Activated naive CD8-positive, alpha-beta T cell treated with anti-CD3 and anti-CD28 coated beads for 36 hours (primary cell): Measurements from ENCODE around the gene GMDS. TPM values are rescaled to one million over a fixed set of nuclear protein-coding genes. Genes with fewer than 3 reads are reported as not detected.

Experiments used
- DNase-seq: peaks from one replicate; pipeline ENCODE4 v3.0.0; 2021
- H3K27ac Mint-ChIP-seq: one replicate; pipeline ENCODE4 v1.8.0; 2022; ENCODE audit warnings: mild to moderate bottlenecking, moderate library complexity, mixed read lengths
- H3K27me3 Mint-ChIP-seq: one replicate; pipeline ENCODE4 v1.8.0; 2022; ENCODE audit warnings: mild to moderate bottlenecking, mixed read lengths
- H3K36me3 Mint-ChIP-seq: one replicate; pipeline ENCODE4 v1.8.0; 2021; ENCODE audit warnings: mild to moderate bottlenecking, mixed read lengths
- H3K4me1 Mint-ChIP-seq: one replicate; pipeline ENCODE4 v1.8.0; 2021; ENCODE audit warnings: mixed read lengths
- H3K4me3 Mint-ChIP-seq: one replicate; pipeline ENCODE4 v1.8.0; 2022; ENCODE audit warnings: mild to moderate bottlenecking, moderate library complexity, mixed read lengths
- H3K9me3 Mint-ChIP-seq: one replicate; pipeline ENCODE4 v1.8.0; 2022; ENCODE audit warnings: mixed read lengths
- total RNA-seq, 2 experiments: library from RNA; stranded (reverse); gene quantifications; one replicate each; pipeline ENCODE4 v1.2.3, GENCODE V29; 2021

The GMDS gene
- total RNA-seq, 2 experiments from 2014 or later = 34.7 to 38.5 TPM

- H3K4me1 Mint-ChIP-seq = peaks cover 3% of the 10 kb centered on the region
- H3K27ac Mint-ChIP-seq = no peak overlapping the region
- no peak overlapping the region for H3K4me3 Mint-ChIP-seq
- no peaks in the 10 kb centered on the region for H3K27me3 Mint-ChIP-seq
- no peaks in the 10 kb centered on the region for H3K9me3 Mint-ChIP-seq
- DNase-seq = no peak
- H3K36me3 Mint-ChIP-seq = peaks cover 5% of the 10 kb centered on the region
These were observed 47.4 kb downstream of the GMDS start for GRCh38 chr6:2197984-2198383.

GRCh38 chr6:2197177-2197671 lies 48.2 kb downstream of the GMDS start:
- Mint-ChIP-seq H3K27me3 (no peaks in the 10 kb centered on the region), H3K27ac (no peak overlapping the region), H3K36me3 (peaks cover 11% of the 10 kb centered on the region), H3K9me3 (no peaks in the 10 kb centered on the region), H3K4me1 (peaks cover 3% of the 10 kb centered on the region), H3K4me3 (no peak overlapping the region)
- no peak for DNase-seq

GRCh38 chr6:2196079-2196679 lies 49.2 kb downstream of the GMDS start:
- Mint-ChIP-seq H3K4me1 (peaks cover 3% of the 10 kb centered on the region), H3K36me3 (peaks cover 13% of the 10 kb centered on the region), H3K27ac (no peak overlapping the region), H3K4me3 (no peak overlapping the region), H3K27me3 (no peaks in the 10 kb centered on the region), H3K9me3 (no peaks in the 10 kb centered on the region)
- DNase-seq = no peak

- H3K4me3 Mint-ChIP-seq = no peak overlapping the region
- H3K27ac Mint-ChIP-seq = no peak overlapping the region
- peaks cover 2% of the 10 kb centered on the region for H3K27me3 Mint-ChIP-seq
- no peak for DNase-seq
- H3K9me3 Mint-ChIP-seq = no peaks in the 10 kb centered on the region
- H3K36me3 Mint-ChIP-seq = peaks cover 16% of the 10 kb centered on the region
- H3K4me1 Mint-ChIP-seq = peaks cover 7% of the 10 kb centered on the region
These were observed 50.8 kb downstream of the GMDS start for GRCh38 chr6:2194643-2195042.

GRCh38 chr6:2193931-2194330 lies 51.5 kb downstream of the GMDS start:
- peaks cover 19% of the 10 kb centered on the region for H3K36me3 Mint-ChIP-seq
- peaks cover 11% of the 10 kb centered on the region for H3K4me1 Mint-ChIP-seq
- H3K27me3 Mint-ChIP-seq = peaks cover 6% of the 10 kb centered on the region
- H3K9me3 Mint-ChIP-seq = no peaks in the 10 kb centered on the region
- H3K27ac Mint-ChIP-seq = no peak overlapping the region
- no peak overlapping the region for H3K4me3 Mint-ChIP-seq
- DNase-seq = no peak

GRCh38 chr6:2192976-2193375 lies 52.4 kb downstream of the GMDS start:
- peaks cover 23% of the 10 kb centered on the region for H3K36me3 Mint-ChIP-seq

GRCh38 chr6:2191390-2191740 lies 54.0 kb downstream of the GMDS start:
- peaks cover 25% of the 10 kb centered on the region for H3K4me1 Mint-ChIP-seq
- peaks cover 12% of the 10 kb centered on the region for H3K27me3 Mint-ChIP-seq
- peaks cover 23% of the 10 kb centered on the region for H3K36me3 Mint-ChIP-seq
- H3K27ac Mint-ChIP-seq = no peak overlapping the region
- H3K4me3 Mint-ChIP-seq = no peak overlapping the region
- no peaks in the 10 kb centered on the region for H3K9me3 Mint-ChIP-seq
- DNase-seq = no peak

More at GRCh38 chr6:2192976-2193375, 52.4 kb downstream of the GMDS start:
- Mint-ChIP-seq H3K4me3 (no peak overlapping the region), H3K9me3 (no peaks in the 10 kb centered on the region), H3K4me1 (peaks cover 15% of the 10 kb centered on the region), H3K27ac (no peak overlapping the region), H3K27me3 (peaks cover 12% of the 10 kb centered on the region)
- no peak for DNase-seq

- no peak overlapping the region for H3K4me3 Mint-ChIP-seq
These were observed 54.6 kb downstream of the GMDS start for GRCh38 chr6:2190661-2191389.

GRCh38 chr6:2188856-2189384 lies 56.5 kb downstream of the GMDS start:
- Mint-ChIP-seq H3K4me3 (no peak overlapping the region), H3K9me3 (no peaks in the 10 kb centered on the region), H3K4me1 (peaks cover 32% of the 10 kb centered on the region), H3K36me3 (peaks cover 27% of the 10 kb centered on the region), H3K27ac (no peak overlapping the region), H3K27me3 (peaks cover 12% of the 10 kb centered on the region)
- no peak for DNase-seq

More at GRCh38 chr6:2190661-2191389, 54.6 kb downstream of the GMDS start:
- no peak for DNase-seq
- Mint-ChIP-seq H3K27me3 (peaks cover 12% of the 10 kb centered on the region), H3K27ac (no peak overlapping the region), H3K9me3 (no peaks in the 10 kb centered on the region), H3K36me3 (peaks cover 23% of the 10 kb centered on the region), H3K4me1 (peaks cover 28% of the 10 kb centered on the region)

GRCh38 chr6:2188397-2188796 lies 57.0 kb downstream of the GMDS start:
- H3K36me3 Mint-ChIP-seq = peaks cover 27% of the 10 kb centered on the region
- H3K27me3 Mint-ChIP-seq = peaks cover 12% of the 10 kb centered on the region
- H3K27ac Mint-ChIP-seq = no peak overlapping the region
- no peak overlapping the region for H3K4me3 Mint-ChIP-seq
- H3K9me3 Mint-ChIP-seq = no peaks in the 10 kb centered on the region
- DNase-seq = no peak
- peaks cover 32% of the 10 kb centered on the region for H3K4me1 Mint-ChIP-seq

- Mint-ChIP-seq H3K27me3 (peaks cover 12% of the 10 kb centered on the region), H3K36me3 (peaks cover 22% of the 10 kb centered on the region), H3K27ac (no peak overlapping the region), H3K4me1 (peaks cover 32% of the 10 kb centered on the region), H3K9me3 (no peaks in the 10 kb centered on the region), H3K4me3 (no peak overlapping the region)
- DNase-seq = no peak
These were observed 57.6 kb downstream of the GMDS start for GRCh38 chr6:2187826-2188225.

GRCh38 chr6:2186516-2186915 lies 58.9 kb downstream of the GMDS start:
- Mint-ChIP-seq H3K27me3 (peaks cover 12% of the 10 kb centered on the region), H3K4me3 (no peak overlapping the region)

GRCh38 chr6:2185466-2185865 lies 59.9 kb downstream of the GMDS start:
- no peak for DNase-seq
- Mint-ChIP-seq H3K4me3 (no peak overlapping the region), H3K27me3 (peaks cover 15% of the 10 kb centered on the region), H3K4me1 (peaks cover 44% of the 10 kb centered on the region), H3K36me3 (peaks cover 20% of the 10 kb centered on the region), H3K9me3 (peaks cover 5% of the 10 kb centered on the region), H3K27ac (no peak overlapping the region)

More at GRCh38 chr6:2186516-2186915, 58.9 kb downstream of the GMDS start:
- Mint-ChIP-seq H3K4me1 (peaks cover 40% of the 10 kb centered on the region), H3K27ac (no peak overlapping the region), H3K9me3 (peaks cover 2% of the 10 kb centered on the region), H3K36me3 (peaks cover 16% of the 10 kb centered on the region)
- DNase-seq = peak; percentile 26

GRCh38 chr6:2184700-2185455 lies 60.5 kb downstream of the GMDS start:
- Mint-ChIP-seq H3K36me3 (peaks cover 23% of the 10 kb centered on the region), H3K27me3 (peaks cover 15% of the 10 kb centered on the region), H3K4me3 (no peak overlapping the region), H3K9me3 (peaks cover 5% of the 10 kb centered on the region), H3K27ac (no peak overlapping the region), H3K4me1 (peaks cover 44% of the 10 kb centered on the region)
- no peak for DNase-seq

GRCh38 chr6:2183752-2184151 lies 61.7 kb downstream of the GMDS start:
- peaks cover 7% of the 10 kb centered on the region for H3K27me3 Mint-ChIP-seq
- peaks cover 36% of the 10 kb centered on the region for H3K4me1 Mint-ChIP-seq
- peaks cover 21% of the 10 kb centered on the region for H3K36me3 Mint-ChIP-seq
- no peak overlapping the region for H3K27ac Mint-ChIP-seq
- H3K9me3 Mint-ChIP-seq = peaks cover 5% of the 10 kb centered on the region
- no peak for DNase-seq
- H3K4me3 Mint-ChIP-seq = no peak overlapping the region
